Measurements from ENCODE around the gene SLC8A2.

SLC8A2 gene

DNA sequence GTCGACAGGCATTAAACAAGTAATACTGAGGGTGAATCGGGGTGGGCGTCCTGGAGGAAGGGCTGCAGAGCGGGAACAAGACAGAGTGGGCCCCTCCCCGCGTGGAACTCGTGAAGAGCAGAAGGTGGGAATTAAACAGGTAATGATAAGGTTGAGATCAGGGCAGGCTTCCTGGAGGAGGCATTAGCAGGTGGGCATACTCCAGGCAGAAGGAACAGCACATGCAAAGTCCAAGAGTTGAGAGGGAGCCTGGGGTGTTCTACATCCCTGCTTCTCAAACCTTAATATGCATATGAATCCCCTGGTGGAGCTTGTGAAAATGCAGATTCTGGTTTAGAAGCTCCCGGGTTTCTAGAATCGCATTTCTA, 23.3 kb downstream of the SLC8A2 start:
- TF ChIP-seq, protein P1, sequence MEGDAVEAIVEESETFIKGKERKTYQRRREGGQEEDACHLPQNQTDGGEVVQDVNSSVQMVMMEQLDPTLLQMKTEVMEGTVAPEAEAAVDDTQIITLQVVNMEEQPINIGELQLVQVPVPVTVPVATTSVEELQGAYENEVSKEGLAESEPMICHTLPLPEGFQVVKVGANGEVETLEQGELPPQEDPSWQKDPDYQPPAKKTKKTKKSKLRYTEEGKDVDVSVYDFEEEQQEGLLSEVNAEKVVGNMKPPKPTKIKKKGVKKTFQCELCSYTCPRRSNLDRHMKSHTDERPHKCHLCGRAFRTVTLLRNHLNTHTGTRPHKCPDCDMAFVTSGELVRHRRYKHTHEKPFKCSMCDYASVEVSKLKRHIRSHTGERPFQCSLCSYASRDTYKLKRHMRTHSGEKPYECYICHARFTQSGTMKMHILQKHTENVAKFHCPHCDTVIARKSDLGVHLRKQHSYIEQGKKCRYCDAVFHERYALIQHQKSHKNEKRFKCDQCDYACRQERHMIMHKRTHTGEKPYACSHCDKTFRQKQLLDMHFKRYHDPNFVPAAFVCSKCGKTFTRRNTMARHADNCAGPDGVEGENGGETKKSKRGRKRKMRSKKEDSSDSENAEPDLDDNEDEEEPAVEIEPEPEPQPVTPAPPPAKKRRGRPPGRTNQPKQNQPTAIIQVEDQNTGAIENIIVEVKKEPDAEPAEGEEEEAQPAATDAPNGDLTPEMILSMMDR (IDR thresholded peaks at IDR 0.05; ENCODE audit: borderline replicate concordance, control extremely low read depth, extremely low read depth, insufficient read depth, missing control alignments), result no peak
- DNase-seq (ENCODE audit: low spot score), result no peak
- in situ Hi-C loops (cut with MboI; ENCODE audit: low sequenced_read_pairs, unreplicated experiment), result no loop called here

DNA sequence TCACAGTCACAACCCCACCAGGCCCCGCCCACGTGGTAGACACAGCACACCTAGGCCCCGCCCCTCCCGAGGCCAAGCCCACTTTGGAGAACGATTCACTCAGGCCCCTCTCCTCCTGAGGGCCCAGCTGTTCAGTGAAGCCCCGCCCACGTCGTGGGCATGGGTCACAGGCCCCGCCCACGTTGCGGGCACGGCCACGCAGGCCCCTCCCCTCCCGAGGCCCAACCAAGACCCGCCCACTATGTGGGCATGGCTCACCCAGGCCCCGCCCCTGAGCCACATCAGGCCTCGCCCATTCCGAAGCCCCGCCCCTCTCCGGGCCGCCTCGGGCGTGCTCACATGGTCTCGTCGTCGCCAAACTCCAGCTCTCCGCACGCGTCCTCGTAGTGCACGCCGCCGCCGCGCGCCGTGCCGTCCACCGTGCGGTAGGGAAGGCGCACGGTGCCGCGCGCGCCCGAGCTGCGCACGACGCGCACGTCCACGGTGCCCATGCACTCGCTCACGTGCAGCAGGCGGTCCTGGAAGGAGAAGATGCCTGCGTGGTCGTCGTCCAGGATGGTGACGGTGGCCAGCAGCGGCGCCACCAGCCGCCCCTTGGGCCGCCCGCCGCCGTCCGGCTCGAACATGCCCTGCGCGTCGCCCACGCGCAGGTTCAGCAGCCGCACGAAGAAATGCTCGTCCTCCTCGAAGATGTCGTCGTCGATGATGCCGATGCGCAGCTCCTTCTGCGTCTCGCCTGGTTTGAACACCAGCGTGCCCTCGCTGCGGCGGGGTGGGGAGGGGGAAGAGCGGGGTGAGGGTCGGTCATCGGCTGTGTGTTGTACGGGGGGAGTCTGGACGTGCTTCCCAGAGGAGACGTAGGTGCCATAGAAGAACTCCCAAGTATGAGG, 24.0 kb downstream of the SLC8A2 start:
- TF ChIP-seq, protein P1 (IDR thresholded peaks at IDR 0.05; ENCODE audit: borderline replicate concordance, control extremely low read depth, extremely low read depth, insufficient read depth, missing control alignments), result no peak
- in situ Hi-C loops (cut with MboI; ENCODE audit: low sequenced_read_pairs, unreplicated experiment), result no loop called here
- no peak for DNase-seq (ENCODE audit: low spot score)

DNA sequence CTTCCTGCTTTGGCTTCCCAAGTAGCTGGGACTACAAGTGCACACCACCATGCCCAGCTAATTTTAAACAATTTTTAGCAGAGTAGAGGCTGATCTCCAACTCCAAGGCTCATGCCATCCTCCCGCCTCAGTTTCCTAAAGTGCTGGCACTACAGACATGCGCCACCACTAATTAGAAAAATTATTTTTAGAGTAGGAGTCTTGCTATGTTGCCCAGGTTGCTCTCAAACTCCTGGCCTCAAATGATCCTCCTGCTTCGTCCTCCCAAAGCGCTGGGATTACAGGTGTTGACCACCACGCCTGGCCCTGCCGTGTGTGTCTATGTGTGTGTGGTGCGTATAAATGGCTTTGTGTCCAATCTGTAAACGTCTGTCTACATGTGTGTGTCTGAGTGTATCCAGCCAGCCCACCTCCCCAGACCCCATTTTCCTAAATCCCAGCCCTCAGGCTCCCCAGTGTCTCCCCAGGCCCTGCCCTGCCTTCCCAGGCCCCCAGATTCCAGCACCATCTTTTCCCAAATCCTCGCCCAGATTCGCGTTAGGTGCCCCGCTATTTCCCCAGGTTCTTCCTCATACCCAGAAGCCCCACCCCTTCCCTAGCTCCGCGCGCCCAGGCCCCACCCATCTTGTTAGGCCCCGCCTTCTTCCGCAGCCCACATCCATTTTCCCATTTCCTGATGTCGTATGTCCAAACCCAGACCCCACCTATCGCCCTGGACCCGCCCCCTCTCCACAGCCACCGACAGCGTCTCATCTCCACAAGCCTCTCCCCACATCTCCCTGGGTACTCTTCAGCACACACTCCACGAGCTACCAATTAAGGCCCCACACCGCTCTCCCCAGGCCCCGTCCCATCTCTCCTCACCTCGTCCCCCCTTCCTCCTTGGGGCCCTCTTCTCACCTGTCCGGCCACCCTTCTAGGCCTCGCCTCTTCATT, 24.9 kb downstream of the SLC8A2 start:
- TF ChIP-seq, protein P1 (IDR thresholded peaks at IDR 0.05; ENCODE audit: borderline replicate concordance, control extremely low read depth, extremely low read depth, insufficient read depth, missing control alignments), result no peak
- in situ Hi-C loops (cut with MboI; ENCODE audit: low sequenced_read_pairs, unreplicated experiment), result no loop called here
- DNase-seq (ENCODE audit: low spot score), result no peak

DNA sequence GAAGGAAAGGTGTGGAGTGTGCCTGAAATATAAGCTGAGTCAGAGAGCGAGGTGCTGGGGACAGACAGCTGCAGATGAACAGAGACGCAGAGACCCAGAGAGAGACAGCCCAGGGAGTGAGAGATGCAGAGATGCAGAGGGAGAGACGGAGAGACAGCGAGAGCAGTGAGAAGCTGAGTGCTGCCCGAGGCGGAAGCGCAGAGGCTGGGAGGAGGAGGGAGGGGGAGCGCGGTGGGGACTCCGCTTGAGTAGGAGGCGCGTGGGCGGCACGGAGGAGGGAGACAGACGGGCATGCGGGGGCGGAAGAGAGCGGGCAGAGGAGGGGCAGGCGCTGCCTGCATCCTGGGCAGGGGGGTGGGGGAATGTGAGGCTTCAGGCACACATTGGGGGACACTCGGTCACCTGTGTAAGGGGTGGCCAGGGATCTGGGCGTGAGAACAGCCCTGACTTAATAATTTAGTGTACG, 25.7 kb downstream of the SLC8A2 start:
- no peak for DNase-seq (ENCODE audit: low spot score)
- TF ChIP-seq, protein P1 (IDR thresholded peaks at IDR 0.05; ENCODE audit: borderline replicate concordance, control extremely low read depth, extremely low read depth, insufficient read depth, missing control alignments), result no peak
- in situ Hi-C loops (cut with MboI; ENCODE audit: low sequenced_read_pairs, unreplicated experiment), result no loop called here

DNA sequence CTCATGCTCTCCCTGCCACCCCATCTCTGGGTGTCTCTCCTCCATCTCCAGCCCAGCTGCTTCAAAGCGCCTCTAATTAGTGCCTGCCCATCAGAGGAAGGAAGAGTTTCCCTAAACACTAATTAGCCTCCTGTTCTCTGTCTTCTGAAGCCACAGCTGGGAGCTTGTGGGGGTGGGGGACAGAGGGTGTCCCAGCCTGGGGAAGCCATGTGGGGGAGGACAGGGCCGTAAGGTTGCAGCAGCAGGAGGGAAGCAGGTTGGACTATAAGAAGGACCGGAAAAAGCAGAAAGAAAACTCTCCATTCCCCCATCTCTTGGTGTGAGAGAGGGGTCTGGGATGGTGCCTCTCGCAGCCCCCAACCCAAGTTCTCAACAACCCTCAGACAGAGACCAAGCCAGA, 26.2 kb downstream of the SLC8A2 start:
- no peak for DNase-seq (ENCODE audit: low spot score)
- TF ChIP-seq, protein P1 (IDR thresholded peaks at IDR 0.05; ENCODE audit: borderline replicate concordance, control extremely low read depth, extremely low read depth, insufficient read depth, missing control alignments), result no peak
- in situ Hi-C loops (cut with MboI; ENCODE audit: low sequenced_read_pairs, unreplicated experiment), result no loop called here

DNA sequence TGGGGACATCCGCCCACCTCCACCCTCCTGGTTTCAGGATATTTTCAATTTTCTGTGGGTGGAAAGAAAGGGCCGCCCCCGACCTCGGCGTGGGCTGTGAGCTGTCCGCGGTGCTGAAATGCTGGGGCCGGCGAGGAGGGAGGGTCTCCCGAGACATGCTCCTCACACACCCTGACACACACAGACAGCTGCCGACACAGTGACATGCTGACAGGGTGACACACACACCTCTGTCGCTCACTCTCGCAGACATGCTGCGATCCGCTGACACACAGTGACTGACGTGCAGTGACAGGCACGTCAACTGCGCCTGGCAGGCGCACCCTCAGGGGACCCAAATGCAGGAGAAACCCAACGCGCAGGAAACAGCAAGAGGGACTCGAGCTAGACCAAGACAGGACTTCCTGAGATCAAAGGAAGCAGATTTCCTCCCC, 27.3 kb downstream of the SLC8A2 start:
- in situ Hi-C loops (cut with MboI; ENCODE audit: low sequenced_read_pairs, unreplicated experiment), result no loop called here
- DNase-seq (ENCODE audit: low spot score), result no peak

More for the DNA sequence above, 27.3 kb downstream of the SLC8A2 start:
- TF ChIP-seq, protein P1 (IDR thresholded peaks at IDR 0.05; ENCODE audit: borderline replicate concordance, control extremely low read depth, extremely low read depth, insufficient read depth, missing control alignments), result no peak
